AG04449 (cell line): Measurements from ENCODE around the gene ARRDC4.

Experiments
- CTCF ChIA-PET: fragments of 350-600 bp; formaldehyde crosslinking; extraction: SDS; loops from one replicate; lab custom pipeline; 2021; ENCODE audit warnings: antibody characterized with exemption; lab: Yijun Ruan, JAX
- POLR2A ChIA-PET: fragments of 400-600, 350-600 bp; formaldehyde crosslinking; extraction: SDS; loops from one replicate; lab custom pipeline; 2020; ENCODE audit warnings: antibody characterized with exemption, inconsistent platforms; lab: Yijun Ruan, JAX
- DNase-seq: peaks from one replicate; pipeline ENCODE4 v3.0.0-alpha.2; 2010; ENCODE audit warnings: low read depth, low spot score
- H3K4me3 ChIP-seq: 2 replicates; pipeline ENCODE4 v1.5.1; 2011; ENCODE audit warnings: low read depth, mild to moderate bottlenecking, control low read depth, low read length
- TF ChIP-seq, protein P1 (sequence below): IDR thresholded peaks from one replicate; pipeline ENCODE4 v1.5.1; 2011; ENCODE audit warnings: mild to moderate bottlenecking, moderate library complexity, low read length, control low read depth, inconsistent platforms; ENCODE audit not compliant: insufficient read depth; ENCODE audit errors: missing control alignments

ARRDC4 gene

DNA sequence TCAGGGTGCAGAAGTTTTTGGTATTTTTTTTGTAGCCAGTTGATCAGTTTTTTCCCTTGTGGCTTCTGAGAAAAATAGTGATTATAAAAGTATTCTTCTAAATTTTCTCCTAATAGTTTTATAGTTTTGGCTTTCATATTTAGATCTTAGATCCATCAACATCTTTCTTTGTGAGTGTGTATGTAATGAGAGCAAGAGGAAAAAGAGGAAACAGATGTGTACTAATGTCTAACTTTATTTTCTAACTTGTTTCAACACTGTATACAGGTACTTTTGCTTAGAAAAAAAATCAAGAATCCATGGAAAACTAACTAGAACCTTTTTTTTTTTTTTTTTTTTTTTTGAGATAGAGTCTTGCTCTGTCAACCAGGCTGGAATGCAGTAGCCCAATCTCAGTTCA lies 53.1 kb downstream of the ARRDC4 start:
- CTCF ChIA-PET, result interaction anchor here (1.3 kb wide), 1 partner anchor 165 kb away, joined by 3 read pairs; no protein-coding TSS in a partner anchor
- no peak for DNase-seq

DNA sequence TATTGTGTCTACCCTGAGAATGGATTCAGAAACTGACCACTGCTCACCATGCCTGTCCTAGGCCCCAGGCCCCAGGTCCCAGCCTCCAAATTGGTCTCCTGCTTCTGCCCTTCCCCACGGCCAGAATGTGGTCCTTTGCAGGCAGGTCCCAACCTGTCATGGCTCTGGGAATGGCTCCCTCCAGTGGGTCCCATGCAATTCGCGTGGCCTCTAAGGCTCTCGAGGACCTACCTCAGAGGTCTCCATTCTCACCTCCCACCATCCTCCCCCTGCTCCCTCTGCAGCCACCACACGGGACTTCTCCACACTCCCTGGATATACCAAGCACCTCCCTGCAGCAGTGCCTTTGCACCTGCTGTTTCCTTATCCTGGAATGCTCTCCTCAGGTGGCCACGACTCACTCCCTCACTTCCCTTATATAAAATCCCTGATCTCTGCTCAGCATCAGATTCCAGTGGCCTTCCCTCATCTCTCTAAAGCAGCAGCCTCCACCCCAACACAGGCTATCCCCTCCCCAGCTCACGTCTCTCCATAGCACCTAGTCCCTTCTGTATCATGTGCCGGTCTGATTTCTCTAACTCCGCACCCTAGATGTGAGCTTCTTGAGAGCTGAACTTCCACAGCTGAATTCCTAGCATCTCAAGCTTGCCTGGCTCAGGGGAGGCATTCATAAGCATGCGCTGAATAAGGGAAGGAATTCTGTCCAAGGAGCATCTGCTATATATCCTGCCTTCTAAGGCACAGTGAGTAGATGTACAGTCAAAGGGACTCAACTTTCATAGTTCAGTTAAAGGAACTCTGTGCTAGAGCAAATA lies 56.9 kb downstream of the ARRDC4 start:
- ChIA-PET POLR2A (no interaction called here), CTCF (no interaction called here)
- TF ChIP-seq, protein P1, sequence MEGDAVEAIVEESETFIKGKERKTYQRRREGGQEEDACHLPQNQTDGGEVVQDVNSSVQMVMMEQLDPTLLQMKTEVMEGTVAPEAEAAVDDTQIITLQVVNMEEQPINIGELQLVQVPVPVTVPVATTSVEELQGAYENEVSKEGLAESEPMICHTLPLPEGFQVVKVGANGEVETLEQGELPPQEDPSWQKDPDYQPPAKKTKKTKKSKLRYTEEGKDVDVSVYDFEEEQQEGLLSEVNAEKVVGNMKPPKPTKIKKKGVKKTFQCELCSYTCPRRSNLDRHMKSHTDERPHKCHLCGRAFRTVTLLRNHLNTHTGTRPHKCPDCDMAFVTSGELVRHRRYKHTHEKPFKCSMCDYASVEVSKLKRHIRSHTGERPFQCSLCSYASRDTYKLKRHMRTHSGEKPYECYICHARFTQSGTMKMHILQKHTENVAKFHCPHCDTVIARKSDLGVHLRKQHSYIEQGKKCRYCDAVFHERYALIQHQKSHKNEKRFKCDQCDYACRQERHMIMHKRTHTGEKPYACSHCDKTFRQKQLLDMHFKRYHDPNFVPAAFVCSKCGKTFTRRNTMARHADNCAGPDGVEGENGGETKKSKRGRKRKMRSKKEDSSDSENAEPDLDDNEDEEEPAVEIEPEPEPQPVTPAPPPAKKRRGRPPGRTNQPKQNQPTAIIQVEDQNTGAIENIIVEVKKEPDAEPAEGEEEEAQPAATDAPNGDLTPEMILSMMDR, result no peak
- no peak overlapping the region for H3K4me3 ChIP-seq
- DNase-seq, result no peak

More for the DNA sequence above, 53.1 kb downstream of the ARRDC4 start:
- no peak overlapping the region for H3K4me3 ChIP-seq
- TF ChIP-seq, protein P1, result no peak
- POLR2A ChIA-PET, result no interaction called here

DNA sequence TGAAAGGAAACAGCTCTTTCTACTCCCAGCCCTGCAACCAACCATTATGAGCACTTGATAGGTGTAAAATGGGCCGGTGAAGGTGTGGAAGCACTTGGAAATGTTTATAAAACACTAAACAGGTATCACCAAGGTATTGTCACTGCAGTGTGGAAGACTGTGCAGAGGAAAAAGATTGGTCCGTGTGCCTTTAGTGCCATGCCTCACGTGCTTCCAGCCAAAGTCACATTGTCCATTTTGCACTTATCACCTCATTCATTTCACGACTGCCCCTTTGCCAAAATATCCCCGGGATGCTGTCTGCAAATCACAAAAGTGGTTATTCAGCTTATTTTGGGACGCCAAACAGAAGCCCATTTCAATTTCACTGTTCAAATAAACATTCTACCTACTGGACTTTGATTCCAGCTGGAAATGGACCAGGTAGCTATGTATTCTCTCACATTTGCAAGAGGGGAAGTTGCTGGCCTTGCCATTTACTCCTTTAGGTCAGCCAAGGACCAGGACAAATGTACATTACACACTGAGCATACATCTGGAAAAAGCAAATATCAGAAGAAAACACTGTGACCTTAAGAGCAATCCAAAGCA lies 58.4 kb downstream of the ARRDC4 start:
- no peak for DNase-seq
- TF ChIP-seq, protein P1, result no peak
- ChIA-PET CTCF (no interaction called here), POLR2A (no interaction called here)
- H3K4me3 ChIP-seq, result no peak overlapping the region
